PC-3 (cell line): ENCODE data around the gene NAPSA. TPM values are rescaled to one million over a fixed set of nuclear protein-coding genes. Genes with fewer than 3 reads are reported as not detected.
"Not testable (repeated sequence)": the region's sequence is repeated elsewhere in the genome, so short reads cannot be mapped to it uniquely, and the experiment has no call there.

Experiments
- ATAC-seq: fragments of 200-7000 bp; cut with Tn5 transposase; 2 replicates; pipeline ENCODE4 v1.9.1; 2020; ENCODE audit warnings: mild to moderate bottlenecking, moderate library complexity
- BruUV-seq: library from RNA; stranded (reverse); fragments of 400-500 nt; replicated peaks from 2 replicates; lab custom pipeline; 2021; lab: Mats Ljungman, UMichigan
- CTCF ChIA-PET: fragments of 300-600 bp; sonication (Branson Sonifier 250); formaldehyde crosslinking; loops from one replicate; lab custom pipeline; 2022; ENCODE audit warnings: antibody characterized with exemption; lab: Charles Lee
- POLR2A ChIA-PET: fragments of 300-600 bp; sonication (Branson Sonifier 250); formaldehyde crosslinking; loops from one replicate; lab custom pipeline; 2022; ENCODE audit warnings: antibody characterized with exemption; ENCODE audit not compliant: unreplicated experiment; lab: Charles Lee
- DNase-seq: peaks from one replicate; pipeline ENCODE4 v3.0.0-alpha.2; 2015
- H2AFZ ChIP-seq: fragments of 300-600 bp; sonication (generic); 2 replicates; pipeline ENCODE4 v1.6.0; 2016; ENCODE audit warnings: antibody characterized with exemption, low read length
- H3F3A ChIP-seq: fragments of 300-600 bp; sonication (generic); one replicate; pipeline ENCODE4 v1.6.0; 2017; ENCODE audit warnings: antibody characterized with exemption, low read length, control low read depth, mild to moderate bottlenecking; ENCODE audit not compliant: unreplicated experiment
- H3K27ac ChIP-seq: fragments of 300-600 bp; sonication (generic); 2 replicates; pipeline ENCODE4 v1.5.1; 2016; ENCODE audit warnings: mild to moderate bottlenecking, low read length
- H3K27me3 ChIP-seq: fragments of 300-600 bp; sonication (generic); 2 replicates; pipeline ENCODE4 v1.6.1; 2016; ENCODE audit warnings: low read length, mixed read lengths
- H3K36me3 ChIP-seq: fragments of 300-600 bp; sonication (generic); 2 replicates; pipeline ENCODE4 v1.6.1; 2016; ENCODE audit warnings: low read depth, mixed run types, low read length, mixed read lengths
- H3K4me1 ChIP-seq: fragments of 300-600 bp; sonication (generic); 2 replicates; pipeline ENCODE4 v1.5.1; 2016; ENCODE audit warnings: low read length; ENCODE audit not compliant: insufficient read depth
- H3K4me2 ChIP-seq: fragments of 300-600 bp; sonication (generic); 2 replicates; pipeline ENCODE4 v1.6.0; 2016; ENCODE audit warnings: low read length
- H3K4me3 ChIP-seq: fragments of 300-600 bp; sonication (generic); 2 replicates; pipeline ENCODE4 v1.5.1; 2016; ENCODE audit warnings: mild to moderate bottlenecking, low read length, mixed read lengths
- H3K79me2 ChIP-seq: fragments of 300-600 bp; sonication (generic); 2 replicates; pipeline ENCODE4 v1.6.1; 2017; ENCODE audit warnings: low read length, mixed read lengths
- H3K9ac ChIP-seq: fragments of 300-600 bp; sonication (generic); 2 replicates; pipeline ENCODE4 v1.6.0; 2016; ENCODE audit warnings: mild to moderate bottlenecking, low read length
- H3K9me2 ChIP-seq: fragments of 300-600 bp; sonication (generic); replicated peaks from 2 replicates; pipeline ENCODE4 v1.6.1; 2016; ENCODE audit warnings: mixed run types, low read length, mixed read lengths
- H3K9me3 ChIP-seq: fragments of 300-600 bp; sonication (generic); 2 replicates; pipeline ENCODE4 v1.6.1; 2016; ENCODE audit warnings: low read length, mixed read lengths
- H4K20me1 ChIP-seq: fragments of 300-600 bp; sonication (generic); 2 replicates; pipeline ENCODE4 v1.6.1; 2016; ENCODE audit warnings: low read length, mixed read lengths
- EZH2 ChIP-seq: fragments of 300-600 bp; sonication (generic); IDR thresholded peaks from one replicate; pipeline ENCODE4 v1.6.1; 2017; ENCODE audit warnings: antibody characterized with exemption, mild to moderate bottlenecking, low read length; ENCODE audit not compliant: unreplicated experiment
- EZH2phosphoT487 ChIP-seq: fragments of 300-600 bp; sonication (generic); IDR thresholded peaks from 2 replicates; pipeline ENCODE4 v1.6.1; 2018; ENCODE audit warnings: mild to moderate bottlenecking, antibody characterized with exemption, low read length, borderline replicate concordance
- intact Hi-C: fragments of 100-400 bp; cut with micrococcal nuclease; formaldehyde crosslinking; loops from 2 replicates; pipeline ENCODE4 v1.9.0; 2023
- total RNA-seq: library from RNA; depleted of rRNA; stranded (reverse); fragments of >200 nt; gene quantifications from 2 replicates; pipeline ENCODE4 v1.2.3, GENCODE V29; 2014
- TF ChIP-seq, protein P1 (sequence below): fragments of 300-600 bp; sonication (generic); conservative IDR thresholded peaks from 2 replicates; pipeline ENCODE4 v1.5.1; 2017; ENCODE audit warnings: antibody characterized with exemption, low read depth, mild to moderate bottlenecking, low read length

NAPSA gene
- total RNA-seq, 1 experiment from 2014 or later = 3.0 TPM

DNA sequence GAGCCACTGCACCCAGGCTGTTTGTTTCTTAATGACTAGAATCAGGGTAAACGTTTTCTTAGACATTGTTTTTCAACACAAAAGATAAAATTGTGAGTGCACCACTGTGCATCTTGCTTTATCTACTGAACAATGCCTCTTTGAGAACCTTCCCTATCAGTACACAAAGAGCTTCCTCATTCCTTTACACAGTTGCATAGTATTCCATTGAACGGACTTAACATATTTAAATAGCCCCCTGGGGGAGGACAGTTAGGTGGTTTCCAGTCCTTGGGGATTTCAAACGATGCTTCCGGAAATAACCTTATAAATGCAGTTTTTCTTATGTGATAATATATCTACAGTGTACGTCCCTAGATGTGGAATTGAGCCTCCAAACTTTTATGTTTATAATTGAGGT, 27.3 kb upstream of the NAPSA start:
- no peak overlapping the region for H2AFZ ChIP-seq
- H3K79me2 ChIP-seq = peaks cover 47% of the 10 kb centered on the region
- peaks cover 23% of the 10 kb centered on the region; the same call in 1 of the 2 replicates for H3K36me3 ChIP-seq
- no peak overlapping the region for H3K4me3 ChIP-seq
- BruUV-seq = no TSS peak
- ATAC-seq (no peak), DNase-seq (no peak)
- no peak overlapping the region for H3K4me2 ChIP-seq
- no peaks in the 10 kb centered on the region for H3K27me3 ChIP-seq
- no peaks in the 10 kb centered on the region for H3K4me1 ChIP-seq
- no peaks in the 10 kb centered on the region for H3K9me2 ChIP-seq
- intact Hi-C loops = no loop called here
- H3K9ac ChIP-seq = no peak overlapping the region
- POLR2A ChIA-PET = no interaction called here
- H3F3A ChIP-seq = no peaks in the 10 kb centered on the region
- CTCF ChIA-PET = no interaction called here
- no peak for TF ChIP-seq EZH2
- TF ChIP-seq, protein P1, sequence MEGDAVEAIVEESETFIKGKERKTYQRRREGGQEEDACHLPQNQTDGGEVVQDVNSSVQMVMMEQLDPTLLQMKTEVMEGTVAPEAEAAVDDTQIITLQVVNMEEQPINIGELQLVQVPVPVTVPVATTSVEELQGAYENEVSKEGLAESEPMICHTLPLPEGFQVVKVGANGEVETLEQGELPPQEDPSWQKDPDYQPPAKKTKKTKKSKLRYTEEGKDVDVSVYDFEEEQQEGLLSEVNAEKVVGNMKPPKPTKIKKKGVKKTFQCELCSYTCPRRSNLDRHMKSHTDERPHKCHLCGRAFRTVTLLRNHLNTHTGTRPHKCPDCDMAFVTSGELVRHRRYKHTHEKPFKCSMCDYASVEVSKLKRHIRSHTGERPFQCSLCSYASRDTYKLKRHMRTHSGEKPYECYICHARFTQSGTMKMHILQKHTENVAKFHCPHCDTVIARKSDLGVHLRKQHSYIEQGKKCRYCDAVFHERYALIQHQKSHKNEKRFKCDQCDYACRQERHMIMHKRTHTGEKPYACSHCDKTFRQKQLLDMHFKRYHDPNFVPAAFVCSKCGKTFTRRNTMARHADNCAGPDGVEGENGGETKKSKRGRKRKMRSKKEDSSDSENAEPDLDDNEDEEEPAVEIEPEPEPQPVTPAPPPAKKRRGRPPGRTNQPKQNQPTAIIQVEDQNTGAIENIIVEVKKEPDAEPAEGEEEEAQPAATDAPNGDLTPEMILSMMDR = no peak
- no peak for TF ChIP-seq EZH2phosphoT487
- H4K20me1 ChIP-seq = no peaks in the 10 kb centered on the region
- no peak overlapping the region for H3K27ac ChIP-seq
- H3K9me3 ChIP-seq = no peaks in the 10 kb centered on the region

DNA sequence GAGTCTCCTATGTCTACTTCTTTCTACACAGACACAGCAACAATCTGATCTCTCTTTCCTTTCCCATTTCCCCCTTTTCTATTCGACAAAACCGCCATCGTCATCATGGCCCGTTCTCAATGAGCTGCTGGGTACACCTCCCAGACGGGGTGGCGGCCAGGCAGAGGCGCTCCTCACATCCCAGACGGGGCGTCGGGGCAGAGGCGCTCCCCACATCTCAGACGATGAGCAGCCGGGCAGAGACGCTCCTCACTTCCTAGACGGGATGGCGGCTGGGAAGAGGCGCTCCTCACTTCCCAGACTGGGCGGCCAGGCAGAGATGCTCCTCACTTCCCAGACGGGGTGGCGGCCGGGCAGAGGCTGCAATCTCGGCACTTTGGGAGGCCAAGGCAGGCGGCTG, 25.5 kb upstream of the NAPSA start:
- H3K27ac ChIP-seq, H3K9ac ChIP-seq, BruUV-seq, H3K4me1 ChIP-seq, H3K4me3 ChIP-seq, H3K27me3 ChIP-seq, H3F3A ChIP-seq, POLR2A ChIA-PET, H3K9me3 ChIP-seq, DNase-seq, ATAC-seq, H3K9me2 ChIP-seq, H3K4me2 ChIP-seq, H4K20me1 ChIP-seq, CTCF ChIA-PET, intact Hi-C loops, H2AFZ ChIP-seq: not testable (repeated sequence)
- peaks cover 65% of the 10 kb centered on the region for H3K79me2 ChIP-seq
- H3K36me3 ChIP-seq = peaks cover 32% of the 10 kb centered on the region

DNA sequence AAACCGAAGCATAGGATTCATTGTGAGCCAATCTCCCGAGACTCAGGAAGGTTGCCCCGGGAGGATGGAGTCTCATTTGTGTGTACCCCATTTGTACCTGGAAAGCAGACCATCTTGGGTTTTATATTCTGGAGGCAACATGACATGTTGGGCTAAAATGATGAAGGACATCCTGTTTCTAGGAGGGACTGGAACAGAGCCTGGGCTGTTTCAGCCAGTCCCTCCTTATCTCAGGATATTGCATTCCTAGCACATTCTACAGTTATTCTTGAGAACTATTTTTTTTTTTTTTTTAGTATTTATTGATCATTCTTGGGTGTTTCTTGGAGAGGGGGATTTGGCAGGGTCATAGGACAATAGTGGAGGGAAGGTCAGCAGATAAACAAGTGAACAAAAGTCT, 24.9 kb upstream of the NAPSA start:
- H4K20me1 ChIP-seq, H3F3A ChIP-seq, CTCF ChIA-PET, POLR2A ChIA-PET, intact Hi-C loops, ATAC-seq, H3K27me3 ChIP-seq, BruUV-seq, H3K4me1 ChIP-seq, H3K9ac ChIP-seq, H3K27ac ChIP-seq, H3K9me3 ChIP-seq, H3K4me3 ChIP-seq, DNase-seq, H3K4me2 ChIP-seq, H3K9me2 ChIP-seq, H2AFZ ChIP-seq: not testable (repeated sequence)
- H3K79me2 ChIP-seq = peaks cover 68% of the 10 kb centered on the region
- peaks cover 32% of the 10 kb centered on the region for H3K36me3 ChIP-seq

DNA sequence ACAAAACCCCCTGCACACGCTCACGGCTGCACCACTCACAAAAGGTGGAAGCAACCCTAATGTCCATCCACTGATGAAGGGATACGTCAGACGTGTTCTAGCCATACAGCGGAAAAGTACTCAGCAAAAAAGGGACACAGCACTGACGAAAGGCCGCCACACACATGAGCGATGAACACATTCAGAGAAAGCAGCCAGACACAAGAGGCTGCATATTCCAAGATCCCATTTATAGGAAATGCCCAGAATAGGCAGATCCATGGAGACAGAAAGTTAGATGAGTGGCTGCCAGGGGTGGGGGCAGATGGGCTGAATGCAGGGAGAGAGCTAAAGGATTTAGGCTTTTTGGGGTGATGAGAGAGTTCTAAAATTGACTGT, 22.4 kb upstream of the NAPSA start:
- H3K9me3 ChIP-seq = no peaks in the 10 kb centered on the region
- H3K79me2 ChIP-seq = peaks cover 66% of the 10 kb centered on the region
- TF ChIP-seq, protein P1 = no peak
- TF ChIP-seq EZH2phosphoT487 (no peak), EZH2 (no peak)
- no peak overlapping the region for H3K4me2 ChIP-seq
- BruUV-seq = no TSS peak
- no peak for DNase-seq
- peaks cover 3% of the 10 kb centered on the region for H3F3A ChIP-seq
- H3K4me1 ChIP-seq = peaks cover 15% of the 10 kb centered on the region; the same call in 1 of the 2 replicates
- CTCF ChIA-PET = no interaction called here
- H2AFZ ChIP-seq = no peak overlapping the region
- no peak overlapping the region for H3K4me3 ChIP-seq
- H3K9ac ChIP-seq = no peak overlapping the region
- no peaks in the 10 kb centered on the region for H3K27me3 ChIP-seq
- no peaks in the 10 kb centered on the region for H4K20me1 ChIP-seq
- H3K9me2 ChIP-seq = no peaks in the 10 kb centered on the region
- ATAC-seq = no peak
- peaks cover 25% of the 10 kb centered on the region for H3K36me3 ChIP-seq
- H3K27ac ChIP-seq = no peak overlapping the region
- POLR2A ChIA-PET = no interaction called here
- intact Hi-C loops = no loop called here
